GM18505 (cell line): ENCODE data around the gene KAZALD1.

Experiments used
- ATAC-seq: cut with Tn5 transposase; IDR thresholded peaks from one replicate; pipeline ENCODE4 v1.9.1; 2021; ENCODE audit not compliant: unreplicated experiment
- POLR2A ChIP-seq: IDR thresholded peaks from 4 replicates; pipeline ENCODE4 v1.6.1; 2011; ENCODE audit warnings: borderline replicate concordance; ENCODE audit not compliant: insufficient read depth, insufficient read length; ENCODE audit errors: extremely low read depth

KAZALD1 gene

GRCh38 chr10:101061624-101062231 lies at the start of gene KAZALD1:
Gene KAZALD1 (plus strand): TSS chr10:101061989. CDS start chr10:101062593, 604 bp downstream.
- ATAC-seq, result peak; percentile 7
- TF ChIP-seq POLR2A, result no peak

- ATAC-seq, result peak; percentile 47
- TF ChIP-seq POLR2A, result no peak
These were observed 49.0 kb upstream of the KAZALD1 start for GRCh38 chr10:101012525-101013364.

DNA sequence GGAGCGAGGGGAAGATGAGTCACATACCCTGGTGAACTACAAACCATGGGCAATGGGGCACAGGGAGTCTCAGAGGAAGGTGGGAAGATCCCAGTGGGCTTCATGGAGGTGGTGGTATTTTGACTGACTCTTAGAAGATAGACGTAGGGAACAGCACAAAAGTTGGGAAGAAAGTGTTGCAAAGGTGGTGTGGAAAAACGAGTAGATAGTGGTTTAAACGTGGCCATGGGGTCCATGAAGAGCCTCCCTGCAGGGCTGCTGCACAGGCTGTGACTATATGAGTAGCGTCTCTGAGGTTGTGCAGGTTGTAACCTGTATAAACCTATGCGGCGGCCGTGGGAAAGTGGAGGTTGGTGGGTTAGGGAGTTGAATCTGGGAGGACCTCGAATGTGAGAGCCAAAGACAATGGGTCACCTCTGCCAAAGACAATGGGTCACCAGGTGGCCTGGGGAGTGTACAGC lies 48.4 kb upstream of the KAZALD1 start:
- TF ChIP-seq POLR2A, result no peak
- no peak for ATAC-seq

GRCh38 chr10:101014230-101014884 lies 47.4 kb upstream of the KAZALD1 start:
- no peak for ATAC-seq

GRCh38 chr10:101014966-101015581 lies 46.7 kb upstream of the KAZALD1 start:
- ATAC-seq, result no peak

More at GRCh38 chr10:101014230-101014884, 47.4 kb upstream of the KAZALD1 start:
- TF ChIP-seq POLR2A, result no peak

GRCh38 chr10:101015582-101015973 lies 46.2 kb upstream of the KAZALD1 start:
- TF ChIP-seq POLR2A, result no peak
- no peak for ATAC-seq

More at GRCh38 chr10:101014966-101015581, 46.7 kb upstream of the KAZALD1 start:
- TF ChIP-seq POLR2A, result no peak

DNA sequence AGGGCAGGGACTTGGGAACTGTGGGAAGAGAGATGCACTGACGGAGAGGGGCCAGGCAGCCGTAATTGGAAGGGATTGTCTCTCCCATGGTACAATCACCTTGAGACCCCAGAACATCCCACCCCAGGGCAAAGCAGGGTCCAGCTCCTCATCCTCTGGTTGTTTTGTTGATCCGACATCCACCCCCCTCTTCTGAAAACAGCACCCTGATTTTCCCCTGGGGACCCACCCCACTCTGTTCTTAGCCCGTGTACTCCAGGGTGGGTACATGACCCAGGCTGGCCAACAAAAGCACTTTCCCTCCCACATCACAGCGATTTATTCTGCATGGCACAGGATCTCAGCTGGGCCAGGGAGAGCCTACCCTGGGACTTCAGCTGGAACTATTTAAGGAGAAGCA lies 45.0 kb upstream of the KAZALD1 start:
- no peak for ATAC-seq
- no peak for TF ChIP-seq POLR2A

DNA sequence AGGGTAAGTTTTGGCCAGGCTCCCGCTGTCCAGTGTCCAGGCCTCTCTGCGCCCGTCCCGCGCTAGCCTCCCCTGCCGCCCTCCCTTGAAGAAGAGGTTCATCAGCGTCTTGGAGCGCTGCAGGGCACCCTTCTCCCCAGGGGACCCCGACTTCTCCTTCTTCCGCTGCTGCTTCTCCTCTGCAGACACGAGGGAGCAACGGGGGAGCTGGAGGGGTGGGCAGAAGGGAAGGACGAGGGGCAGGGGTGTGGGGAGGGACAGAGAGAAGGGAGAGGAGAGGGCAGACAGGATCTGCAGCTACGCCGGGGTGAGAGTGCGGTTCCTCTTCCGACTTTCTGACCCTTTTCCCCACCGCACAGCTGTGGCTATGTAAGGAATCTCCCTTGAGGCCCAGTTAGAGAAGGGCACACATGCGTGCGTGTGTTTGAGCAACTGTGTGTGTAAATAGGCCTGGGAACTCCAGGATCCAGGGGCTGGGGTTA lies 43.6 kb upstream of the KAZALD1 start:
- ATAC-seq, result no peak

GRCh38 chr10:101018600-101019439 lies 43.0 kb upstream of the KAZALD1 start:
- no peak for TF ChIP-seq POLR2A
- ATAC-seq, result no peak

More for the DNA sequence above, 43.6 kb upstream of the KAZALD1 start:
- TF ChIP-seq POLR2A, result no peak

DNA sequence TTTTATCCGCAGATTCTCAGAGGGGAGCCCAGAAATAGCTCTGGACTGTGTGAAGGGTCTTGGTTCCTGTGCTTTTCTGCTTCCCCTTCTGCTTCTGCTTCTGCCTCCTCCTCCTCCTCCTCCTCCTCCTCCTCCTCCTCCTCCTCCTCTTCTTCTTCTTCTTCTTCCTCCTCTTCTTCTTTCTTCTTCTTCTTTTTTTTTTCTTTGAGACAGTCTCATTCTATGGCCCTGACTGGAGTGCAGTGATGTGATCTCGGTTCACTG lies 42.4 kb upstream of the KAZALD1 start:
- no peak for TF ChIP-seq POLR2A
- ATAC-seq, result no peak

DNA sequence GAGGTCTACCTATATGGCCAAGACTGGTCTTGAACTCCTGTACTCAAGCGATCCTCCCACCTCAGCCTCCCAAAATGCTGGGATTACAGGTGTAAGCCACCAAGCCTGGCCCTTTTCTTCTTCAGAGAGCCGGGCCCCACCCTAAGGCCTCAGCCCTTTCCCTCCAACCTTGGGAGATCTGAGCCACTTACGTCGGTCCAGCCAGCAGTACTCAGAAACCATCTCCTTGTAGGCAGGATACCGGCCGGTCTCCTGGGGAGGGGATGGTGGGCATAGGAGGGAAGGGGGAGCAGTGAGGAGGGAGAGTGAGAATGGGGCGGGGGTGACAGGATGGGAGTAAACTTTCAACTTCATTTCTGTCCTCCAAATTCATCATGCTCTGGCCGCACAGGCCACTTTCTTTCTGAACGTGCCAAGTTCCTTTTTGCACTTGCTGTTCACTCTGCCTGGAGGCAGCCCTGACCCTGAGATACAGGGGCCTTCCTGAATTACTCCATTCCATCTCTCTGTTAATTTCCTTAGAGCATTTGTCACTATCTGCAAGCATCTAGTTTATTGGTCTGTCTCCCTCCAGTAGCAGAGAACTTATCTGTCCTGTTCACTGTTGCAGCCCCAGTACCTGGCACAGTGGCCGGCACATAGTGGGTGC lies 41.2 kb upstream of the KAZALD1 start:
- ATAC-seq, result no peak
- no peak for TF ChIP-seq POLR2A

DNA sequence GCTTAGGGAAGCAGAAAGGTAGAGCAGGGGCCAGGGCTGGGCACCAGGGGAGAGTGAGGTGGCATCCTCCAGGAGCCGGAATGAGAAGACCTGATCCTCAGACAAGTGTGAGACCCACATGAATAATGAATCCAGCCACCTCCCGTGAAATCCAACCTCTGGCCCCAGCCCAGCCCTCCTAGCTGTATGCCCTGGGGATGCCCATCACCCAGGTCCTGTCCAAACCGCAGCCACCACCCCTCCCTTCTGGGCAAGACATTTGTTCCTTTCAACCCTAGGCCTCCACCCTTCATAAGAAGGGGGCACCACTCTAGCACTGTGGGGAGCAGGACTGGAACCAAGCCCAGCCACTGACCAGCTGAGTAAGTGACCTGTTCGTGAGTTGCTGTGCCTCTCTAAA lies 40.5 kb upstream of the KAZALD1 start:
- TF ChIP-seq POLR2A, result no peak
- no peak for ATAC-seq
